Loucy (cell line): ENCODE measurements around the gene PAX3.

Source experiments
- EZH2phosphoT487 ChIP-seq: fragments of 200-600 bp; IDR thresholded peaks from 2 replicates; pipeline ENCODE4 v1.6.1; 2018; ENCODE audit warnings: antibody characterized with exemption, mild to moderate bottlenecking, moderate library complexity, borderline replicate concordance
- TF ChIP-seq, protein P1 (sequence below): fragments of 200-600 bp; sonication (generic); conservative IDR thresholded peaks from 2 replicates; pipeline ENCODE4 v1.5.1; 2014; ENCODE audit warnings: mild to moderate bottlenecking, antibody characterized with exemption, low read length

DNA sequence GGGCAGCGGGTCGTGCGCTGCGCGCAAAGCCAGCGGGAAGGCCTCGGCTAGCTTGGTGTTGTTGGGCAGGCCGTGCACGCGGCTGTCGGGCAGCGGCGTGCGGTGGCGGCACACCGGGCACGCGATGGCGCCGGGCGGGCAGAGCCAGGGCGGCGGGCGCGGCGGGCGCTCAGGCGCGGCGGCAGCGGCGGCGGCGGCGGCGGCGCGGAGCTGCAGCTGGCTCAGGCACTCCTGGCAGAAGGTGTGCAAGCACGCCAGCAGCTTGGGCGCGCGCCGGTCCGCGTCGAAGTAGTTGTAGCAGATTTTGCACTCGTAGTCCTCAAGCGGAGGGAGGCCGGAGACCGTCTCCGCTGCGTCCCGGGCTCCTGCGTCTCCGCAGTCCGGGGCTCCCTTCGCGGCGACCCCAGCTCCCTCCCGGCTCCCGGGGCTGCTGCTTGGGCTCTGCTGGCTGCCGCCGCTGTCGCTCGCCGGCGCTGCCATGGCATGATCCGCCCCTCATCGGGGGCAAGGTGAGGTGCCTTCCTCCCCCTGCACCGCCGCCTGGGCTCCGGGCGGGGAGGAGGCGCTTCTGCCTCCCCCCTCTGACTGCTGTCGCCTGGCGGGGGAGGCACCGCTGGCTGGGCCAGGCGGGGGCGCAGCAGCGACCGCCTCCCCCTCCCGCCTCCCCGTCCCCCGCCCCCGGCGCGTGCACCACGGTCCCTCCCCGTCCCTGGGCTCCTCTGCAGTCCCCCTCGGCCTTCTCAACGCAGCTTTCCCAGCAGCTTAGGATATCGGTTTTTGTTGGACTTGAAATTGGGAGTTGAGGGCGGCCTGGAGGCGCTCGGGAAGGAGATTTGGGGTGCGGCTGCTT is 21.0 kb upstream of the PAX3 start:
- TF ChIP-seq, protein P1, sequence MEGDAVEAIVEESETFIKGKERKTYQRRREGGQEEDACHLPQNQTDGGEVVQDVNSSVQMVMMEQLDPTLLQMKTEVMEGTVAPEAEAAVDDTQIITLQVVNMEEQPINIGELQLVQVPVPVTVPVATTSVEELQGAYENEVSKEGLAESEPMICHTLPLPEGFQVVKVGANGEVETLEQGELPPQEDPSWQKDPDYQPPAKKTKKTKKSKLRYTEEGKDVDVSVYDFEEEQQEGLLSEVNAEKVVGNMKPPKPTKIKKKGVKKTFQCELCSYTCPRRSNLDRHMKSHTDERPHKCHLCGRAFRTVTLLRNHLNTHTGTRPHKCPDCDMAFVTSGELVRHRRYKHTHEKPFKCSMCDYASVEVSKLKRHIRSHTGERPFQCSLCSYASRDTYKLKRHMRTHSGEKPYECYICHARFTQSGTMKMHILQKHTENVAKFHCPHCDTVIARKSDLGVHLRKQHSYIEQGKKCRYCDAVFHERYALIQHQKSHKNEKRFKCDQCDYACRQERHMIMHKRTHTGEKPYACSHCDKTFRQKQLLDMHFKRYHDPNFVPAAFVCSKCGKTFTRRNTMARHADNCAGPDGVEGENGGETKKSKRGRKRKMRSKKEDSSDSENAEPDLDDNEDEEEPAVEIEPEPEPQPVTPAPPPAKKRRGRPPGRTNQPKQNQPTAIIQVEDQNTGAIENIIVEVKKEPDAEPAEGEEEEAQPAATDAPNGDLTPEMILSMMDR = no peak
- no peak for TF ChIP-seq EZH2phosphoT487
